Muscle of arm (tissue), 12 donors: ENCODE results near the gene DLG5. TPM values are rescaled to one million over a fixed set of nuclear protein-coding genes. Genes with fewer than 3 reads are reported as not detected.
A peak's percentile ranks its signal among the peaks of the same experiment; 100 is the strongest.
"Not testable (repeated sequence)": the region's sequence is repeated elsewhere in the genome, so short reads cannot be mapped to it uniquely, and the experiment has no call there.

Experiments used
- DNase-seq: peaks from one replicate; pipeline ENCODE4 v3.0.0-alpha.2; 2013
- polyA plus RNA-seq, 12 donors: library from polyadenylated mRNA; unstranded; fragments of 120-200 nt; gene quantifications; one replicate each; pipeline ENCODE4 v1.2.1, GENCODE V29; 2013; ENCODE audit not compliant: insufficient read length in 12 of 12

Gene DLG5
- polyA plus RNA-seq, 12 donors, result 17.0 to 37.7 (median 23.5) TPM; not detected in 1

DNA sequence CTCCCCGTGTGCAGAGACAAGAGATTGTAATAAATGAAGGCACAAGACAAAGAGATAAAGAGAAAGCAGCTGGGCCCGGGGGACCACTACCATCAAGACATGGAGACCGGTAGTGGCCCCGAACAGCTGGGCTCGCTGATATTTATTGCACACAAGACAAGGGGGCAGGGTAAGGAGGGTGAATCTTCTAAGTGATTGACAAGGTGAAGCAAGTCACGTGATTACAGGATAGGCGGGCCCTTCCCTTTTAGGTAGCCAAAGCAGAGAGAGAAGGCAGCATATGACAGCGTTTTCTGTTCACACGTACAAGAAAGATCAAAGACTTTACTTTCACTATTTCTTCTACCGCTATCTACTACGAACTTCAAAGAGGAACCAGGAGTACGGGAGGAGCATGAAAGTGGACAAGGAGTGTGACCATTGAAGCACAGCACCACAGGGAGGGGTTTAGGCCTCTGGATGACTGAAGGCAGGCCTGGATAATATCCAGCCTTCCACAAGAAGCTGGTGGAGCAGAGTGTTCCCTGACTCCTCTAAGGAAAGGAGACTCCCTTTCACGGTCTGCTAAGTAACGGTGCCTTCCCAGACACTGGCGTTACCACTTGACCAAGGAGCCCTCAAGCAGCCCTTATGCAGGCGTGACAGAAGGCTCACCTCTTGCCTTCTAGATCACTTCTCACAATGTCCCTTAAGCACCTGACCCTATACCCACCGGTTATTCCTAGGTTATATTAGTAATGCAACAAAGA is 153.5 kb downstream of the DLG5 start:
- DNase-seq, result not testable (repeated sequence)

DNA sequence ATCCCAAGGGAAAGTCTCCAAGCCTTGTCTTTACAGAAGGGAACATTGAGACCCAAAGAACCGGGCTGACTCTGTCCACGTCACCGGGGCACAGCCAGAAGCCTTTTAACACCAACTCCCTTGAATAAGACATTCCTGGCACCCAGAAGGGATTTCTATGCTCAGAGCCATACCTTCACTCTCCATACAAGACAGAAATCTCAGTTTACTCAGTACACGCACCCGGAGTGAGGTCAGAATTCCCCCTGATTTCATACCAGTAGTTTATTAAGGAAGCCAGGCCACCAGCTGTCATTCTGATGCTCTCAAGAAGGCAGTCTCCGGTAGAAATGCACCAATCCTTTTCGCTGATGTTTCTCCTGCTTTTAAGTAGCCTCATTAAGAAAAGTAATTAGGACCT is 154.7 kb downstream of the DLG5 start:
- DNase-seq, result no peak

DNA sequence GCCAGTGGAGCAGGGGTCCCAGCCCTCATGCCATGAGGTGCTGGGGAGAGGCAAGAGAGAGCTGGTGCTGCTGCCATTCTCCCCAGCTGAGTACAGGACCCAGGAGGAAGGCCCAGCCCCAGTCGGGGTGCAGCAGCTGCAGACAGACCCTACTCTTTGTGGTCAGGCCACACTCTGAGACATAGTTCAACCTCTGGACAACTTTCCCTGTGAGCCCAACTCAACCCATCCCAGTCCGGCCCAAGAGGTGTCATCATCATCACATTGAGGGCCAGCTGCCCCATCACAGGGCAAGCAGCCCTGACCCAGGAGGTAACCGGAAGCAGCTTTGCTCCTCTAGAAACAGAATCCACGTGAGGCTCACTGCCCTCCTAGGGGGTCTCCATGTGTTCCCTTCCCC is 155.1 kb downstream of the DLG5 start:
- DNase-seq, result no peak

DNA sequence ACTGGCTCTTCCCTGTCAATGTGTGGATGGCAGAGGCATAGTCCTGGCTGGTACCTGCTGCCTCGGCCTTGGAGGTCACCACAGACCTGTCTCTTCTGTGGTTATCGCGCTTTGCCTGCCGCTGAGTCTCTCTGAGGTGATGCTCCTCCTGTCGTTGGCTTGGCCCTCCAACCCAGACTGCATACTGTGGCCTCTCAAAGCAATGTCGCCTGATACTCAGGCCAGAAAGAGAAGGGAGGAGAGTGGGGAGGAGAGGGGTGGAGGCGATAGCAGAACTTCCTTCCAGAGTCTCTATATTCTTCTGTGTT is 155.7 kb downstream of the DLG5 start:
- DNase-seq, result no peak

DNA sequence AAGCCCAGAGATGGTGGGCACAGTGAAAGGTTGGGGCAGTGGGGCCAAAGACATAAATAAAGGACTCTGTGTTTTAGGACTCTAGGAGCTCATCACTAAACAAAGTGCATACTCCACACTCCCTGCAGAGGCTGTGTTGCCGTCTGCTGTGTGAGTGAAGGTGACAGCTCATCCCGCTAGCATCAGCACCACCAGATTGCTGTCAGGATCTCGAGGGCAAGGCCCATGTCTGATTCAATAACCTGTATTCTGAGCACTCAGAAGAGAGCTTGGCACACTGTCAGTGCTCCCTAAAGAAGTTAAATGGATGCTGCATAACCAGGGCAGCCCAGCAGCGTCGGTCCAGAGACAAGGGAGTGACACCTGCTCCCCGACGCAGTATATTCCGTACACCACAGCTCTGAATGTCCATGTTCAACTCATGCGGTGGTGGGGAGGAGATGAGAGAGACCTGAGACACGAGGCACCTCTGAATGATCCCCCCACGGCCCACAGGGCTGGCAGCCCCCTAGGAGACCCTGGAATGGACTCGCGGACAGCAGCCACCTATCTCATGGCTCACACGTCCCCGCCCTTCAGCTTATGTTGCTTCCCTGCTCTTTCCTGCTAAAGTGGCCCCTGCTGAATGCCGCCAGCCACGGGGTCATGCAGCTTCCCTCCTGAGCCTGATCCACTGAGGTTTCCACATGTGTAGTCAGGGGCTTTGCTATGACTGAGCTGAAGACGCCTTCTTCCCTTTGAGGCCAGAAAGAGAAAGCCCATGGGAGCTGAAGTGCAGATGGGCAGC is 156.3 kb downstream of the DLG5 start:
- DNase-seq, result no peak

DNA sequence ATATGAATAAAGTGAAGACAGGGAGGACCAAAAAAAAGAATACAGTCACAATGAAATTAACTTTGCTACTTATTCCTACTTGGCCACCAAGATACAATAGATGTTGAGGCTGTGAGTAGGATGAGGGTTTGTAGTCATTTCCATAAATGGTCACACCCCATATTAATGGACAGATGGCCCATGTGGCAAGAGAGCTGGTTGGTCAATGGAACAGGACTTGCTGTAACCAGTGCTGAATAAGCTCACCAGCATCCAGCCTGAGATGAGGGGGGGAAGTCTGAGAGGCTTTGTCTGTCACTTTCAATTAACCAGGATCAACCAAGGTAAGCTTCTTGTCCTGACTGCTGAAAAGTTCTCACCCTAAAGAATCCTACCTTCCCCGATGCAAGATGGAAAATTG is 158.5 kb downstream of the DLG5 start:
- DNase-seq, result no peak

DNA sequence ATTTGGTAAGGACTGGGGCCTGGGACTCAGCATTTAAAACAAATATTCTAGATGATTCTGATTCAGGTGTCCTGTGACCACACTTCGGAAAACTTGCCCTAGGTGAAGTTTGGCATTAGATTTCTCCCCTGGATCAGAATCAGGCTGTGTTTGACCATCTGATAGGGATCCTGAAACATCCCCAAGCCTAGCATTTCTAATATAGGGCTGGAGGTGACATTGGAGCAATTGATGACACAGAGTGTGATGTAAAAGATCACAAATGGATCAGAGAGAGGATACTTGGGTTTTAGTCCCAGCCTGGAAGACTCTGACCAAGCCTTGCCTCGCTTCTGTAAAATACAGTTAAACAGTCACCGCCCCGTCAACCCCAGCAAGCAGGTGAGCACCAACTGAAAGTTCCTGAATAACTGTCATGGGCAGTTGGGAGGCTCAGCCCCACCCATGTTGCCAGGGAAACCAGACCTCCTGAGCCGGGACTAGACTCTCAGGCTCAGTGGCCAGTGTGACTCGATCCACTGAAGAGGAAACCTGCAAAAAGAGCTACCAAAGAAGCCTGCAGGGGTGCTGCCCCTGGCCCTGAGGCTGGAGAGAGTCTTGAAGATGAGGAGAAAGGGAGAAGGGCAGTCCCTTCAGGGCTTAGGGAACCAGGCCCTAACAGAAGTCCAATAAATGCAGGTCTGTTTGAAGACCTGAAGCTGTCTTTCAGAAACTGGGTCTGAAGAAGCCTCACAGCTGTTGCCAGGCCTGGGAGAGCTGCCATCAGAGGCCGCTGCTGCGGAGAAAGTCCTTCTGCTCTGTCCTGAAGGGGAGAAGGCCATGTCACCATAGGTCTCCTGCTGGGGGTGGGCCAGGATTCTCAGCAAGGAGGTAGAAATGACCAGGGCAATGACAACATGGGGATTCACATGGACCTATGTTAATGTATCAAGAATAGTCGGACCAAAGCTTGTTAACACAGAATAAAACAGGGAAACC is 162.8 kb downstream of the DLG5 start:
- DNase-seq, result no peak

DNA sequence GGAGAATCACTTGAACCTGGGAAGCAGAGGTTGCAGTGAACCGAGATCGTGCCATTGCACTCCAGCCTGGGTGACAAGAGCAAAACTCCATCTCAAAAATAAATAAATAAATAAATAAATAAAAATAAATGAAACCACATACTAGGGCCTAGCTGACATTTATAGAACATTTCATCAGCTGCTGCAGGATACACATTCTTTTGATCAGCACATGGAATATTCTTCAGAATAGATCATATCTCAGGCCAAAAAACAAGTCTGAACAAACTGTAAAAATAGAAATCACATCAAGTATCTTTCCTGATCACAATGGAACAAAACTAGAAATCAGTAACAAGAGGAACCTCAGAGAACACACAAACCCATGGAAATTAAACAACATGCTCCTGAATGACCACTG is 168.1 kb downstream of the DLG5 start:
- DNase-seq, result not testable (repeated sequence)

DNA sequence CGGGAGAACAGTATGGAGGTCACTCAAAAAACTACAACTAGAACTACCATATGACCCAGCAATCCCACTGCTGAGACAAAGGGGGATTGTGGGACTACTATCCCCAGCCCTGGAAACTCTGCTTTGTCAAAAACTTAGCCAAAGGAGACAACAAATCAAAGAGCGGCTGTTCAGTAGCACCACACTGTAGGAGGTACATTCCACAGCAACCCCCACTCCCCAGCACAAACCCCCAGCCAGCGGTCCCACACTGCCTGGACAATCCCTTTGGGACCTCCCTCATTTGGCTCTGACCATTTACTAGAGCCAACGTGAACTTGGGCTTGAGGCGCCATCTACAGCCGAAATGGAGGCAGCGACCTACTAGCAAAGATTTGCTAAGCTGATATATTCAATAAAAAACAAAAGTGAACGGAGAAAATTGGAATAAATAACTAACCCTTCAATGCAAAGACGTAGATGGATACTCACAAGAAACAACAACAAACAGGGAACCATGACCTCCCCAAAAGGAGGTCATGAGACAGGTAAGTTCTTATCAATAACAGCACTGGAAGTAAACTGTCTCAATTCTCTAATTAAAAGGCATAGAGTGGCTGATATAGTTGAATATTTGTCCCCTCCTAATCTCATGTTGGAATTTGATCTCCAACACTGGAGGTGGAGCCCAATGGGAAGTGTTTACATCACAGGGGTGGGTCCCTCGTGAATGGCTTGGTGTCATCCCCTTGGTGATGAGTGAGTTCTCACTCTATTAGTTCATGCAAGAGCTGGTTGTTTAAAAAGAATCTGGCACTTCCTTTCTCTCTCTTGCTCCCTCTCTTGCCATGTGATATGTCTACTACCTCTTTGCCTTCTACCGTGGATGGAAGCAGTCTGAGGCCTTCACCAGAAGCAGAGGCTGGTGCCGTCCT is 170.0 kb downstream of the DLG5 start:
- peak; percentile 24 for DNase-seq

DNA sequence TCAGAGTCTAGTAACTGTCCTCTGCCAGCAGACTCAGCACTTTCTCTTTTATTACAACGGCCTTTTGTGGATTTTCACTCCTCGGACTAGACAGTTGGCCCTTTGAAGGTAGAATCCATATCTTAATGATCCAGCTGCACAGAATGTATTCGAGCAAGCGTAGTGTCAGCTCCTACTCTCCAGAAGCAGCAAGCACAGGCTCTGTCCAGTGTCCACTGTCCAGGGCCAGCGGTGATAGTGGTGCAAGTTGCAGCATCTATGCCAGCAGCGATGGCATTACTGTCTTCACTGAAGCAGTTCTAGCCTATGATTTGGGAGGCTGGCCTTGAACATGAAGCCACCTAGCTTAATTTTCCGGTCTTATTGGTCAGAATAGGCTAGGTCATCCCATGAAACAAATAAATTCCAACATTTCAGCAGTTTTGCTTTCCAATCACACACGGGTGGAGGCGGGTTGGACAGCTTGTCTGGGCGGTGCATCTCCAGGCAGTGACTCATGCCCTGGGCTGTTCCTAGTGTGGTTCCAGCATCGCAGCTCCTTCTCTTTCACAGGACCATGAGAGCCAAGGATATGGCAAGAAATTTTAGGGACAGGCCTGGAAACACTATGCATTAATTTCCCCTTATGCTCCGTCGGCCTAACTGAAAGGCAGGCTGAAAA is 180.4 kb downstream of the DLG5 start:
- DNase-seq, result no peak

DNA sequence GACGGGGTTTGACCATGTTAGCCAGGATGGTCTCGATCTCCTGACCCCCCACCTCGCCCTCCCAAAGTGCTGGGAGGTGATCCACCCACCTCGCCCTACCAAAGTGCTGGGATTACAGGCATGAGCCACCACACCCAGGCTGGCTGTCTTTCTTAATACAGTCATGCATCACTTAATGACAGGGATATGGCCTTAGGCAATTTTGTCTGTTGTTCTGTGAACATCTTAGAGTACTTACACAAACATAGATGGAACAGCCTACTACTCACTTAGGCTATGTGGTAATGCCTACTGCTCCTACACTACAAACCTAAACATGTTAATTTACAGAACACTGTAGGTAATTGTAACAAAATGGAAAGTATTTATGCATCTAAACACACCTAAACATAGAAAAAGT is 182.3 kb downstream of the DLG5 start:
- DNase-seq, result no peak

DNA sequence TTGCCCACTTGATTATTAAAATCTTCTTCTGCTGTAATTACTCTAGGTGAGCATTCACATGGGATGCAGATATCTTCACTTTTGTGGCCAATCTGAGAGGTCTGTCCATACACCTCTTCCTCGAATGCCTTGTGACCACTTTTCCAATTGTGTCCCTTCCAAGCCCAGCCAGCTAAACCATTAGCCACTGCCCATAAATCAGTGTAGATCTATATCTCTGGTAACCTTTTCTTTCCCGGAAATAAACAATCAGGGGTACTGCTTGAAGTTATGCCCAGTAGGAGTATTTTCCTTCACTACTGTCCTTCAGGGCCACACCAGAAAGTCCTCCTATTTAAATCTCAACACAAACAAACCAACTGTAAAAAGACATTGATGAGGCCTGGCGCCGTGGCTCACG is 184.4 kb downstream of the DLG5 start:
- no peak for DNase-seq

DNA sequence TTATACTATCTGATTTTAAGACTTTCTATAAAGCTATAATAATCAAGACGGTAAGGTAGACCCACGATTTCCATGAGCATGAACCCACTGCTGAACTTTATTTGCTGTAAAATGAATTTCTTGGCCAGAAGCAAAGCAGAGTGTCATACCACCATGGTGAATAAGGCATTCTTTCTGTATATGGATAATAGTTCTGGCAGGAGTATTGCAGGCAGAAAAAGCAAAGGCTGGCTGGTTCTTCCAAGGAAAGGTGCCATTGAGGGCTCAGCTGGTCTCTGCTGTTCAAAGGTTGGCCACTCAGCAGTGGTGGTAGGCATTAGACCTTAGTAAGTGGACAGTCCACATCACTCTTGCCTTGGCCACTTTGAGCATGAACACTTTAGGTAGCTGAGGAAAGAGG is 184.8 kb downstream of the DLG5 start:
- no peak for DNase-seq

Other genes starting within 250 kb of the DLG5 start
- 10 to 100 TPM in 10 of 12 donors, 1 to 10 TPM in 1, not detected in 1; 7.5 to 17.4 (median 15.2) TPM for gene POLR3A, start 102.8 kb upstream of the DLG5 start, polyA plus RNA-seq
- 1,000 to 10,000 TPM in 11 of 12 donors, not detected in 1; 3,133 to 5,274 (median 3,712) TPM for gene RPS24, start 107.1 kb upstream of the DLG5 start, polyA plus RNA-seq